Duodenal mucosa (tissue), 2 donors: ENCODE data around the gene DYNC1H1.
"Not testable (repeated sequence)": the region's sequence is repeated elsewhere in the genome, so short reads cannot be mapped to it uniquely, and the experiment has no call there.

Experiments
- H3K27ac ChIP-seq: one replicate; pipeline ENCODE4 v1.7.0; 2013; ENCODE audit warnings: low read depth, low read length
- H3K27me3 ChIP-seq, 2 donors: one replicate each; pipeline ENCODE4 v1.7.0; 2013; ENCODE audit warnings: low read length in 2 of 2, control low read depth in 1 of 2; ENCODE audit not compliant: insufficient read depth in 2 of 2, control insufficient read depth in 1 of 2
- H3K36me3 ChIP-seq, 2 donors: one replicate each; pipeline ENCODE4 v1.7.0; 2013; ENCODE audit warnings: low read length in 2 of 2, control low read depth in 1 of 2; ENCODE audit not compliant: insufficient read depth in 2 of 2, control insufficient read depth in 1 of 2
- H3K4me1 ChIP-seq, 2 donors: one replicate each; pipeline ENCODE4 v1.7.0; 2013; ENCODE audit warnings: low read length in 2 of 2, control low read depth in 1 of 2; ENCODE audit not compliant: insufficient read depth in 2 of 2, control insufficient read depth in 1 of 2
- H3K4me3 ChIP-seq, 2 donors: one replicate each; pipeline ENCODE4 v1.7.0; 2013; ENCODE audit warnings: low read length in 2 of 2, low read depth in 1 of 2
- H3K9ac ChIP-seq, 2 donors: one replicate each; pipeline ENCODE4 v1.7.0; 2013; ENCODE audit warnings: low read length in 2 of 2, low read depth in 1 of 2
- H3K9me3 ChIP-seq, 2 donors: one replicate each; pipeline ENCODE4 v1.7.0; 2013; ENCODE audit warnings: low read length in 2 of 2, control low read depth in 1 of 2; ENCODE audit not compliant: control insufficient read depth in 1 of 2

DYNC1H1 gene

DNA sequence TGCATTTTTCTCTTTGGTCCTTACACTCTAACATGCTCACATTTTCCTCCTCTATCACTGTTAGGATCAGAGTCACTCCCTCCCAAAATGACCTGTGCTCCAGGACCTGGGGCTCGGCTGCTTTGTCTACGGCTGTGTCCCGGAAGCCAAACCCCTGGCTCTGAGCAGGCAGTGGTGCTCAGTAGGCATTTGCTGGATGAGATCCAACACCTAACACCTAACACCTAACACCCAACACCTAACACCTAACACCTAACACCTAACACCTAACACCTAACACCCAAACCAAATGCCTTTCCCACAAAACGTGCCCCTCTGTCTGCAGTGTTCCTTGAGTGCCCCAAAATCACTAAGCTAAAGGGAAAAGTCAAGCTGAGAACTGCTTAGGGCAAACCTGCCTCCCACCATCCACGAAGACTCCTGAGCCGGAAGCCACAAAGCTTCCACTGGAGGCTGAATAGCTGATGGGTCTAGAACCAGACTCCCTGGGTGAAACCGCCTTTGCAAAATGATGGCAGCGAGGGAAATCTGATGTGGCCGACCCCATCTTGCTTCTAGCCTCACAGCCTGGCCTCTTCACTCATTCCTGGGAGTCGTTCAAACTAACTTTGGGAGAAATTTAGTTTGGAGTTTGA, 93.2 kb downstream of the DYNC1H1 start:
- Histone ChIP-seq H3K9me3 (no peaks in the 10 kb centered on the region), H3K4me1 (peaks cover 0 to 6% of the 10 kb centered on the region in 2 donors), H3K9ac (no peak overlapping the region), H3K27me3 (no peaks in the 10 kb centered on the region), H3K27ac (peak overlapping the region; percentile 2), H3K36me3 (peaks cover 3% of the 10 kb centered on the region in 2 donors), H3K4me3 (peak overlapping the region in 1 of 2 donors; percentile 32)

DNA sequence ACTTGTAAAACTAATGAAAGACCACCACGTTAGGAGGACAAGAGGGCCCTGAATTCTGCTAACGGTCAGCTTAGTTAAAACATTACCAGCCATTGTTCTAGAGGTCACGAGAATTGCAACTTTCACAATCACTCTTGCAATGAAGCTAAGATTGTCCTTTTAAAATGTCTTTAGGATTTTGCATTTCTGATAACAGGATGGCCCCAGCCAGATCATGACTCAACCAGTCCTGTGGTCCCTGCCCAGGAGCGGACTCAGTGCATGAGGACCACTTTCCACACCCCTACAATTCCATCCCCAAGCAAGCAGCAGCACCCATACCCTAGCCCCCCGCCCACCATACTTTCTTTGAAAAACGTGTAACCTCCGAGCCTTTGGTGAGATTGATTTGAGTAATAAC, 93.8 kb downstream of the DYNC1H1 start:
- H3K4me3 ChIP-seq, result no peak overlapping the region
- no peaks in the 10 kb centered on the region for H3K27me3 ChIP-seq
- H3K4me1 ChIP-seq, result peaks cover 0 to 6% of the 10 kb centered on the region in 2 donors
- no peaks in the 10 kb centered on the region for H3K36me3 ChIP-seq
- H3K9me3 ChIP-seq, result no peaks in the 10 kb centered on the region
- H3K27ac ChIP-seq, result no peak overlapping the region
- no peak overlapping the region for H3K9ac ChIP-seq

- Histone ChIP-seq H3K9me3 (no peaks in the 10 kb centered on the region), H3K4me1 (peaks cover 4 to 12% of the 10 kb centered on the region in 2 donors), H3K36me3 (no peaks in the 10 kb centered on the region), H3K27me3 (no peaks in the 10 kb centered on the region), H3K4me3 (no peak overlapping the region), H3K27ac (no peak overlapping the region), H3K9ac (no peak overlapping the region)
These were observed 94.6 kb downstream of the DYNC1H1 start for GRCh38 chr14:102058961-102059360.

DNA sequence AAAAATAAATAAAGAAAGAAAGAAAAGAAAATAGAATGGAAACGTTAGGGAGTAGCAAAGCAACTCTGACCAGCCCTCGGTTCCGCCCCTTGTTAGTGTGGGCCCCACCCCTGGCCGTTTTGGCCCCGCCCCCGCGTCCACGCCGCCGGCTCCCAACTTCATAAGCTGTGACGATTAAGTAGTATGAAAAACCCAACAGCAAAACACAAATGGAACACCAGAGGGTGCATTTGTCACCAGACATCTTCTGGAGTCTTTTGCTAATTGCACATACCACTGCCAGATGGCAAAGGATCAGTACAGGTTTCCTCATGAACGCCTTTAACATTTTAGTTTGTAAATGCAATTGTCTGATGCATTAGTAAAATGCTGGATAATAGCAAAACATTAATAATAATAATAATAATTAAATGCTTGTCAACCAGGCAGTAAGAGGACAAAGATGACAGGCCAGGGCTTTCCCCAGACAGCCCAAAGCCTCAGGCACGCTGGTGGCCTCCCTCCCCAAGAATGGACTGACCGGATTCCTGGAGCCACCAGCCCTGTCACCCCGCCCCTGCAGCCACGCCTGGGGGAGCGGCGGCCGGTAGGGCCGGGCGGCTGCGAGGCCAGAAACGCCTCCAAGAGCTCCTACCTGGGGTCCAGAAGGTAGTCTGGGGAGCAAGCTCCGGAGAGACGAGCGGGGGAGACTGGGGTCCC, 98.9 kb downstream of the DYNC1H1 start:
- no peak overlapping the region for H3K27ac ChIP-seq
- peak overlapping the region in 1 of 2 donors; percentile 17 for H3K4me3 ChIP-seq
- no peaks in the 10 kb centered on the region for H3K27me3 ChIP-seq
- H3K9me3 ChIP-seq, result no peaks in the 10 kb centered on the region
- peaks cover 4 to 7% of the 10 kb centered on the region in 2 donors for H3K4me1 ChIP-seq
- H3K36me3 ChIP-seq, result no peaks in the 10 kb centered on the region
- H3K9ac ChIP-seq, result no peak overlapping the region

DNA sequence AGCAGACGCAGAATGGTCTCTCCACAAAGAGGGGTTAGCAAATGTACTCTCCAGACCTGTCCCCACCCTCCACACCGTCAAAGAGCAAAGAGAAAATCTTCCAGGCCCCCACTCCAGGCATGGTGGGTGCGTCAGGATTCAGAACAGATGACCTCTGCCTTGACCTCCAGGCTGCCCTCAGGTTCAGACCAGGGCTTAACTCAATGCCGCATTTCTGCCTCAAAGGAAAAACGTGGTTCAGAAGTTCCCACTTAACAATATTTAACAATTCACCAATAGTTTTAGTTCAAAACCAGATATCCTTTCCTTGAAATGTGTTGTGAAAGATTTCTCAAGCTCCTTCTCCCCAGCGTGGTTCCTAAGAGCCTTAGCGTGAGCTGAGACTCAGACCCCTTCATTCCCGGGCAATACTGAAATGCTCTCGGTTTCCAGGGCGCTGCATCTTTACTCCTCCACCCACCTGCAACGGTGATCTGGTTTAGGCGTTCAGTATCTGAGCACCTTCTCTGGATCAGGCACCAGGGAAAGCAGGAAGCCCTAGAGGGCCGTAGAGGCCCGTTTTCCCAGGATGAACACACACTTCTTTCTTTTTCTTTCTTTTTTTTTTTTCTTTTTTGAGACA, 99.5 kb downstream of the DYNC1H1 start:
- Histone ChIP-seq H3K4me3 (peak overlapping the region in 1 of 2 donors; percentile 17), H3K9me3 (no peaks in the 10 kb centered on the region), H3K4me1 (peaks cover 4 to 7% of the 10 kb centered on the region in 2 donors), H3K36me3 (no peaks in the 10 kb centered on the region), H3K27ac (no peak overlapping the region), H3K9ac (no peak overlapping the region), H3K27me3 (no peaks in the 10 kb centered on the region)

DNA sequence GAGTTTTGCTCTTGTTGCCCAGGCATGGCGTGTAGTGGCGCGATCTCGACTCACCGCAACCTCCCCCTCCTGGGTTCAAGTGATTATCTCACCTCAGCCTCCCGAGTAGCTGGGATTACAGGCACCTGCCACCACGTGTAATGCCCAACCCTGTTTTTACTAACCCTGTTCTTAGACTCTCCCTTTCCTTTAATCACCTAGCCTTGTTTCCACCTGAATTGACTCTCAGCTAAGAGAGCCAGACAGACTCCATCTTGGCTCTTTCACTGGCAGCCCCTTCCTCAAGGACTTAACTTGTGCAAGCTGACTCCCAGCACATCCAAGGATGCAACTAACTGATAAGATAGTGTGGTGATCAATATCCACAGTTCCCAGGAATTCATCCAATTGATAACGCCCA, 100.2 kb downstream of the DYNC1H1 start:
- not testable (repeated sequence) for H3K9me3 ChIP-seq, H3K4me3 ChIP-seq, H3K9ac ChIP-seq, H3K27me3 ChIP-seq, H3K36me3 ChIP-seq, H3K27ac ChIP-seq, H3K4me1 ChIP-seq

DNA sequence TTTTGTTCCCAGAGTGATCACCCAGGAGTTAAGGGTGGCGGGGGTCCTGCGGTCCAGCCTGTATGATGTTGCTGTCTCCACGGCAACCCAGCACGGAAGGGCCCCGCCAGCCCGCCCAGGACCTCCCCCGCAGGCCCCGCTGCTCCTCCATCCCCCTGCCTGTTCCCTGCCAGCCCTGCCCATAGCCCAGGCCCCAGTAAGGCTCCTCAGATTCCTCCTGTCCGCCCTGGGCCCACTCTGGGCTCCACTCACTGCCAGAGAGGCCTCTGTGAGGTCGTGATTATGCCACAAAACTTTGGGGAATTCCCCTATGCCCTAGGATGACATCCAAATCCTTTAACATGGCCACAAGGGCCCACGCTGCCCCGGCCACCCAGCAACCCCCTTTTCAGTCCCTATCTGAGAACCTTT, 101.7 kb downstream of the DYNC1H1 start:
- Histone ChIP-seq H3K9me3 (no peaks in the 10 kb centered on the region), H3K4me1 (peaks cover 4 to 7% of the 10 kb centered on the region in 2 donors), H3K4me3 (no peak overlapping the region), H3K36me3 (no peaks in the 10 kb centered on the region), H3K27ac (no peak overlapping the region), H3K9ac (no peak overlapping the region), H3K27me3 (no peaks in the 10 kb centered on the region)

DNA sequence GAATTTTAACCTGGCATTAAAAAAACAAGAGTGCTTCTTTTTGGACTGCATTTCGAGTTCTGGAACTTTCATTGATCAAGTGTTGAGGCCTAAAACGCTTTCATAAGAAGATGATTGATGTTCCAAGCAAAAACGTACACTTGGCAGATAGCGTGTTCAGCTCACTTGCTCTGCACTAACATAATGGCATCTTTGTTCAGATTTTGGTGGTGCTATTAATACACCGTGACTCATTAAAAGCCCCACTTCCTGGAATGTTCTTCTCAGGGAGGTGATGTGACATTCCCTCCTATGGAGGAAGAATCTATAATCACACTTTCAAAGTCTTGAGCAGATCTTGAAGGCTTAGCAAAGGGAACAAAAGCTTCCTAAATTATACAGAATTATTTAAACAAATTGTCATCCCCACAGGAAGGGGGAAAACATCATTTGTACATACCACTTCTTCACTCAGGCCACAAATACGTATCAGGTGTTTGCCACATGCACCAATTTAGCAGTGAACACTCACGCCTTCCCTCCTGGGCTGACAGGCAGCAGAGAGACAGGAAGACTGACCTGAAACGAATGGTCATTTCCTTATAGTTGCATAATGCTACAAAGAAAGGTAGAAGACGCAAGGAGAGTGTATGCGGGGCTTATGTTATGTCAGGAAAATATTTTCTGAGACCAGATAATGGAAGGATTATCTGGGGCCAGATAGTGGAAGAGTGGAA, 107.1 kb downstream of the DYNC1H1 start:
- H3K27me3 ChIP-seq, result no peaks in the 10 kb centered on the region
- no peak overlapping the region for H3K27ac ChIP-seq
- no peaks in the 10 kb centered on the region for H3K36me3 ChIP-seq
- H3K9ac ChIP-seq, result no peak overlapping the region
- H3K4me3 ChIP-seq, result no peak overlapping the region
- H3K4me1 ChIP-seq, result peaks cover 0 to 6% of the 10 kb centered on the region in 2 donors
- H3K9me3 ChIP-seq, result no peaks in the 10 kb centered on the region

GRCh38 chr14:102074415-102074964, 110.1 kb downstream of the DYNC1H1 start:
- Histone ChIP-seq H3K27ac (no peak overlapping the region), H3K9ac (no peak overlapping the region), H3K4me1 (peaks cover 0 to 6% of the 10 kb centered on the region in 2 donors), H3K9me3 (no peaks in the 10 kb centered on the region), H3K27me3 (no peaks in the 10 kb centered on the region), H3K36me3 (peaks cover 5 to 12% of the 10 kb centered on the region in 2 donors), H3K4me3 (no peak overlapping the region)
